HG03342 (cell line): ENCODE results near the gene CHRNB4.
"Not testable (repeated sequence)": the region's sequence is repeated elsewhere in the genome, so short reads cannot be mapped to it uniquely, and the experiment has no call there.

Experiments used
- ATAC-seq: cut with Tn5 transposase; IDR thresholded peaks from one replicate; pipeline ENCODE4 v1.9.1; 2021; ENCODE audit warnings: mild to moderate bottlenecking, moderate library complexity; ENCODE audit not compliant: unreplicated experiment

Gene CHRNB4, protein sequence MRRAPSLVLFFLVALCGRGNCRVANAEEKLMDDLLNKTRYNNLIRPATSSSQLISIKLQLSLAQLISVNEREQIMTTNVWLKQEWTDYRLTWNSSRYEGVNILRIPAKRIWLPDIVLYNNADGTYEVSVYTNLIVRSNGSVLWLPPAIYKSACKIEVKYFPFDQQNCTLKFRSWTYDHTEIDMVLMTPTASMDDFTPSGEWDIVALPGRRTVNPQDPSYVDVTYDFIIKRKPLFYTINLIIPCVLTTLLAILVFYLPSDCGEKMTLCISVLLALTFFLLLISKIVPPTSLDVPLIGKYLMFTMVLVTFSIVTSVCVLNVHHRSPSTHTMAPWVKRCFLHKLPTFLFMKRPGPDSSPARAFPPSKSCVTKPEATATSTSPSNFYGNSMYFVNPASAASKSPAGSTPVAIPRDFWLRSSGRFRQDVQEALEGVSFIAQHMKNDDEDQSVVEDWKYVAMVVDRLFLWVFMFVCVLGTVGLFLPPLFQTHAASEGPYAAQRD

DNA sequence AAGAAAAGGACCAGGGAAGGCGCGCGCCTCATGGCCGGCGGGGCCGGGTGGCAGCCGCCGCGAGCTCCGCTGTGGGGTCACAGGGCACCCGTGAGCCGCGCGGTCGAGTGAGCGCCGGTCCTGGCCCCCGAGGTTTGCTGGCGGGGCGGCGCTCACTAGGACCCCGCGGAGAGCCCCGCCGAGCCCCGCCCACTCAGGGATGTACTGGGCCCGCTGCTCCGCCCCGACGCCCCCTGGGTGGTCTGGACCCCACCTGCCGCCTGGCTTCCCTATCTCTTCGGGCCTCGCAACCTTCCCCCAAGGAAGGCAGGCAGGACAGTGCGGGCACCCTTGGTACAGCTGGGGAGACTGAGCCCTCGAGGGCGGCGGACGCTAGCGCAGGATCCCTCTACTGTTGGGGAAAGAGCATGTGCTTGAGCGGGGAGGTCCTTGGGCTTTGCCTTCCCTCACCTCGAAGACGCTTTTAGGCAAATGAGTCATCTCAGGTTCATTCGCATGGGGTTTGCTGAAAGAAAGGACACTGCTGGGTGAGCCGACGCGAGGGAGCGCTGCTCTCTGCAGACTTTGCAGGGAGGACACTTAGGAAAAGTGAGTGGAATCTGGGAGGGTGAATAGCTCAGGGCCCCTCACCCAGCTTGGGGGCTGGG is at the start of gene CHRNB4:
Gene CHRNB4 (minus strand): TSS at position 109 of the 647 bp plus-strand sequence. CDS start 77 bp downstream, at position 32.
- ATAC-seq, result no peak

DNA sequence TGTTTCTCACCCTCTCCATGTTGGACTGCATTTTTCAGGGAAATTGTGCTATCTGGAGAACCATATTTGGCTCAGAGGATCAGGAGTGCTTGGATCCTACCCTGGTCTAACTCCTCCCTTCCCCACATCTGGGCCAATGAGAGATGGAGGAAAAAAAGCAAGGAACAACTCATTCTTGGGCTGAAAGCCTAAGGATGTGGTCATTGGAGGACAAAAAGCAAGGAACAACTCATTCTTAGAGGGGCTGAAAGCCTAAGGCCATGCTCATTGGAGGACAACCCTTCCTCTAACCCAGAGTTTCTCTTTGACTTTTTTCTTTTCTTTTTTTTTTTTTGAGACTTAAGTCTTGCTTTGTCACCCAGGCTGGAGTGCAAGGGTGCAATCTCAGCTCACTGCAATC is 48.6 kb upstream of the CHRNB4 start:
- ATAC-seq, result no peak

DNA sequence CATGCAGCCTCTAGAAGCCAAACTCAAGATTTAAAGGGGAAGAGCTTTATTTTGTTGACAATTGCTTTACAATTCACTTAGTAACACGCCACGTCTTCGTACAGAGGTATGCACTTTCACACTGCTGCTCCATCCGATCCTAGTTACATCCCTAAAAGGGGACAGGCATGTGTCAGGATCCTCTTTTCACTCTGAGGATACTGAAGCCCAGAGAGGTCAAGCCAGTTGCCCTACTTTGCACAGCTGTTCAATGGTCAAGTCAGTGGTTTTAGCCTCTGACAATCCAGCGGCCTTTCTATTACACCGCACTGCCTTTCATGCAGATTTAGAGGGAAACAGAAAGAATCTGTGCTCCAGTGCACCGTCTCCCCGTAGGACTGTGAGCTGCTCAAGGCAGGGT is 44.9 kb upstream of the CHRNB4 start:
- ATAC-seq, result no peak

DNA sequence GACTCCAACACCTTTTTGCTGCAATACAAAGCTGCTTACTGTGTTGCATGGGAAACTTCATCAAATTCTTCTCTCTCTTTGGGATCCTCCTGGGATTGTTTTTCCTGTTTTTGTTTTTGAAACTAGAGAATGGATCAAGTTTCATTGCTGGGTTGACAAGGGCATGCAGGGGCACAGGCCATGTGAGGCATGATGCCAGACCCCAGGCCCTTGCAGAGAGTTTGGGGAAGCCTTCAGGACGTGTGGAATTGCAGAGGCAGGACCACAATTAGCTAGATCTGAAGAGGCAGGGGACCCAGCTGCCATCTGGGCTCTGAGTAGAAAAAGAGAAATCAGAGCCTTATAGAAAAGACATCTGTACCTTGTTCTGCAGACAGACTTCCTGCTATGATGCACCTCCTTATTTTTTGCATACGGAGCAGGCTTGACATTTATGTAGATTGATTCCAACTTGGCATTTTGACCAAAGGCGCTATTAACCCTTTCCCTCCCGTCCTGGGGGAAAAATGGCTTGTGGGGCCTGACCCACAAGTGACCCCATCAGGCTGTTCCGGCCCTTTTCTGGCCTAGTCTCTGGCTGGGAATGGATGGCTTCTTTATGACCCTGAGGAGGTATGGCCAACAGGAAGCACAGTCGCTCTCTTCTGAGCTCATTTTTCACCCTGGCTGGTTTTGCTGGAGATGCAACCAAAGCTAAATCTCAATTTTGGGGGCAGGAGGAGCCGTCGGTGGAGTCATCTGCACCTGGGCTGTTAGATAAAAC is 44.3 kb upstream of the CHRNB4 start:
- no peak for ATAC-seq

DNA sequence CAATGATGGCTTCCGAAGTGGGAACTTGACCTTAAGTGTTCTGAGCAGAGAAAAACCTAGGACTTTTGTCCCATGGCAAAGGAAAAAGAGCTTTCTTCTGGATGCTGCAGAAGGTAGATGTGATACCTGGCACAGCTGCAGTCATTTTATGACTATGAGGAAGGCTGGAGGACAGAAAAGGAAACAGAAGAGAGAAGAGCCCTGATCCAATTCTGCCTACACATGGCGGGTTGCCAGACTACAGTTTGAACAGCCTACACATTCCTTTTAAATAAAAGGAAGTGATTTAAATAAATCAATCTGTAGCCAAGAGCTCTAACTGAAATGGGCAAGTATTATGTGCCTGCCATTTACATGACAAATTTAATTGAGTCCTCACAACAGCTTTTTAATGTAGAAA is 43.6 kb upstream of the CHRNB4 start:
- ATAC-seq, result no peak

DNA sequence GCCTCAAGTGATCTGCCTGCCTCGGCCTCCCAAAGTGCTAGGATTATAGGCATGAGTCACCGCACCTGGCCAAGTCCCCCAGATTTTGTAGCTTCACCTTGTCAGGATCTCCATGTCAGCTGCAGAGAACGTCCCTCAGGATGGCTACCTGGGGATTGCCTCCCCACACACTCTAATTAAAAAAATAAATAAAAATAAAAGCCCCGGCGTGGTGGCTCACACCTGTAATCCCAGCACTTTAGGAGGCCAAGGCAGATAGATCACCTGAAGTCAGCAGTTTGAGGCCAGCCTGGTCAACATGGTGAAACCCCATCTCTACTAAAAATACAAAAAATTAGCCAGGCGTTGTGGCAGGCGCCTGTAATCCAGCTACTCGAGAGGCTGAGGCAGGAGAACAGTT is 42.6 kb upstream of the CHRNB4 start:
- not testable (repeated sequence) for ATAC-seq

DNA sequence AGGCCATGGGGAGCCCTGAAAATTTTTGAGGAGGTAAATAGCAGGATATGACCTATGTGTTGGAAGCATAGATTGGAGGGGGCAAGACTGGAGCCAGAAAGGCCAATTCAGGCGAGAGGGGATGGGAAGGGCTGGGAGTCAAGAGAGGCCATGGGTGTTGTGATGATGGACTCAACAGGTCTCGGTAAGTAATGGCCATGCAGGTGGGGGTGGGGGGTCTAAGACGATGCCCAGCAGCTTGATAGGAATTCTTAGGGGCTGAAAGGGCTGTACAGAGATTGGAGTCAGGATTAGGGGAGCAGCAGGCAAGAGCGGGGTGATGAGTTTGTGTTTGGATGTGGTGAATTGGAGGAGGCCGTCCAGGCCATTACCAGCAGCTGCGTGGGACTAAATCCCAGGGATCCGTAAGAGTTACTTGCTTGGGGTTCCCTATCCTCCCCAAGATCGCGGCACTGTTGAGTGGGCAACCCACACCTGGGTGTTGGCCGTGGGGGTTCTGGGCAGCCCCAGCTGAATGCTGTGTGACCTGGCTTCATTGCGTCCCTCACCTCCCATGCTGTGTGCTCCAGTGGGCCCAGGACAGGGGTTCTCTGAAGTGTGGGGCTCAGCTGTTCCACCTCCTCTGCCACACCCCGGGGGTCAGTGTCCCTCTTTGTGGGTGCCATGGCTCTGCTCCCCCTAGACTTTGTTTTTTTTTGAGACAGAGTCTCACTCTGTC is 41.8 kb upstream of the CHRNB4 start:
- no peak for ATAC-seq

DNA sequence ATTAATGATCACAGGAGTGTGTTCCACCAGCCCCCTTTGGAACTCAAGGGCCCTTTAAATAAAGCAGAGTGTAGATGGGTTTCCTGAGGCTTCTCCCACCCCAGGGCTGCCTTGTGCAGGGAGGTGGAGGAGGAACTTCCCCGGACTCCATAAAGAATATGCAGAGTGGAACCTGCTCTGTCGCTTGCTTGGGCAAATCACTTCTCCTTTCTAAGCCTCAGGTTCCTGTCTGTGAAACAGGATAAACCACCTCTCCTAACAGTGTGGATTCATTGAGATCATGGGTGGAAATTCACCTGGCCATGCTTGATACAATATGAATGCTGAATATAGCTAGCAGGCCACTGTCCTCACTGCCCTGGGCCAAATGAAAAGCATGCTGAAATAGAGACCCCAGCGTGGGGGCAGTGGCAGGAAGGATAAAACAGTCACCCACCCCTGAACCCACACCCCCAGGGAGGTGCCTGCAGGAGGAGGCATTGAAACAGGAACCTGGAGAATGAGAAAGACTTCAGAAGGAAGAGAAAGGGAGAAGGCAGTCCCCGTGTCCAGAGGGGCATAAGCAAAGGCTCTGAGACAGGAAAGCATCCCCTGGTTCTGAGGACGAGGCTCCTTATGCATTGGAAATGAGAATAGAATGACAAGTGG is 41.1 kb upstream of the CHRNB4 start:
- no peak for ATAC-seq

DNA sequence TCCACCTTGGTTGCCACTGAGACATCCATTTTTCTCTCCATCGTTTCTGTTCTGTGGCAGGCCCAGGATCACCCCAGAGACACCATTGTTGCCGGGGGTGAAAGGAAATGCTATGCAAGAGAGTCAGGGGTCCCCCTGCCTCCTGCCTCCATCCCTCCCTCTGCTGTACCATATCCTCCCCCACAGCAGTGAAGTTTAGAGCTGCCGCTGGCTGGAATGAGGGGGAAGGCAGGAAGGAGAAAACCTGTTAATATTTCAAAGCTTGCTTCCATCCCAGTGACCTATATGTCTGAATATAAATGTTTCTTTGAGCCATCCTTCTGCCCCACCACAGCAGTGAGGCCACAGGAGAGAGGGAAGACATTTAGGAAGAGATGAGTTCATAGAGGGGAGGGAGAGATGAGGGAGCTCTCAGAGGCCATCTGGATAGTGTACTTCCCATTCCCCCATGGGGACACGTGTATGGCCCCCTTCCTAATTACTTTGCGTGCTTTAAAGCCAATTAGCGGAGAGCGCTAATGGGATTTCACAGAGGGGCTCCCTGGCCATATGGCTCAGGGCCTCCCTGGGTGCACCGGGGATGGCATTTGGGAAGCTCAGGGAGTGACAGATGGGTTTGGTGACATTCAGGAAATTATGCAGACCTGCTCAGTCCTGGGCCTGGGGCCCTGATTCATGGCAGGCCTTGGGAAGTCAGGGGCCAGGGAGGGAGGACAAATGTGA is 40.4 kb upstream of the CHRNB4 start:
- no peak for ATAC-seq

DNA sequence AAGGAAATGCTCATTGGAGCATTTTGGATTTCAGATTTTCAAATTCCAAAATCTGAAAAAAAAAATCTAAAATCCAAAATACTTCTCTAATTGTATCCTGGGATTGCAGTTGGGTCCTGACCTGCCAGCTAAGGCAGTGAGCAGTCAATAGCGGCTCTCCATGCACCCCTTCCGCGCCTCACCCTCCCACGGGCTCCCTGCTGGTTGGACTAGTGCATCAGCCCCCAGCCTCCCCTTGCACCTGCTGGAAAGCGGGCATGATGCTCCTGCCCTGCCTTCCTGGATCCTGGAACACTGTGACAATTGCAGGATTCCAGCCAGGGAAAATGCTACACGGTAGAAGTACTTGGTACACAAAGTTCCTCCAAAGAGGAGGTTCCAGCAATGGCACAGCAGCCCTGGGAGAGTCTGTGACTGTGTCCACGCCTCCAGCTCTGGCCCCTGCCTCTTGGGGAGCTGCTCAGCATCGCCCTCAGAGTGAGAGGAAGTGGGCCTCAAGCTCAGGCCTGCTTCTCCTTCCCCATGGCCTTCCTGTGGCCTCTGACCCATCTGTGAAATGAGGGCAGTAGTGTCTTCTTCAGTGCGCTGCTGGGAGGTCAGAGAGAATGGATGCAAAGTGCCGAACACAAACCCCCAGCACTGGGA is 39.5 kb upstream of the CHRNB4 start:
- ATAC-seq, result no peak

DNA sequence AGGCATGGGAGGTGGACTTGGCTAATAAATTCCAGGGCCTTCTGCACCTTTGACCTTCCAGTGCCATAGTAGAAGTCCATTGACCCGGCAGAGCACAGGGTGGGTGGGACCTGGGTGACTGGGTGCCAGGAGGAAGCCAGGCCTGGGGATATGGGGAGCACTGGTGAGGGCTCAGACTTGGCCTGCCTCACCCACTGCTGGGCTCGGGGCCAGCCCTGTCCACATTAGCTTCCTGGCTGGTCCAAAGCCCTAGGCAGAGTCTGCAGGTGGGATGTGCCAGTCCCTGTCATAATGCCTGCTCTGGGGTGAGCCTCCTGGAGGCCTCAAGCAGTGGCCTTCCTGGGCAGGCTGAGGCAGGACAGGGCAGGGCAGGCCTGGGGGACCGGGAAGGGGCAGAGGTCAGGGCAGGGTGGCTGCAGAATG is 38.1 kb upstream of the CHRNB4 start:
- ATAC-seq, result no peak

DNA sequence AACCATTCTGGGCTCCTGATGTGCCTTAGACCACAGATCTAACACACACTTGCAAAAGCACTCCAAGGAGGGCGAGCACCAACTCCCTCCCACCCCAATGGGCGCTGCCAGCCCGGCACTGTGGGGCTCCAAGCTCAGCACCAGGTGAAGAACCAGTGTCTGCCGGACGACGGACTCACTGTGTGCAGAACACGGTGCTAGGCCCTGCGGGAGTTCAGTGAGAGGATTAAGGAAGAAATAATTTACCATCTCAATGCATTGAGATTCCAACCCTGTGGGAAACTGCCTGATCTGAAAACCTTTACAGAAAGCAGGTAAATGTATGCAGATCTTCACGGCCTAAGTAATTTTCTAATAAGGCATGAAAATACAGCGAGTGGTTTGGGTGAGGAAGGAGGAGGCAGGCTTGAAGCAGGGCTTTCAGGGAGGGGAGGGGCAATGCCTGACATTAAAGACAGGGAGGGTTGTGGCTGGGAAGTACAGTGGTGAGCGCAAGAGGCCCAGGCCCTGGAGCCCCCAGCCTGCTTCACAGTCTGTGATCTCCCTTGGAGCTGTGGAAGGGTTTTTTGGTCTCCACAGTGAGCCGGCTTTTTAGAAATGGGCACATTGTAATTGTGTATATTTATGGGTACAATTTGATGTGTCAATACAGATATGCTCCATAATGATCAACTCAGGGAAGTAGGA is 35.6 kb upstream of the CHRNB4 start:
- no peak for ATAC-seq

DNA sequence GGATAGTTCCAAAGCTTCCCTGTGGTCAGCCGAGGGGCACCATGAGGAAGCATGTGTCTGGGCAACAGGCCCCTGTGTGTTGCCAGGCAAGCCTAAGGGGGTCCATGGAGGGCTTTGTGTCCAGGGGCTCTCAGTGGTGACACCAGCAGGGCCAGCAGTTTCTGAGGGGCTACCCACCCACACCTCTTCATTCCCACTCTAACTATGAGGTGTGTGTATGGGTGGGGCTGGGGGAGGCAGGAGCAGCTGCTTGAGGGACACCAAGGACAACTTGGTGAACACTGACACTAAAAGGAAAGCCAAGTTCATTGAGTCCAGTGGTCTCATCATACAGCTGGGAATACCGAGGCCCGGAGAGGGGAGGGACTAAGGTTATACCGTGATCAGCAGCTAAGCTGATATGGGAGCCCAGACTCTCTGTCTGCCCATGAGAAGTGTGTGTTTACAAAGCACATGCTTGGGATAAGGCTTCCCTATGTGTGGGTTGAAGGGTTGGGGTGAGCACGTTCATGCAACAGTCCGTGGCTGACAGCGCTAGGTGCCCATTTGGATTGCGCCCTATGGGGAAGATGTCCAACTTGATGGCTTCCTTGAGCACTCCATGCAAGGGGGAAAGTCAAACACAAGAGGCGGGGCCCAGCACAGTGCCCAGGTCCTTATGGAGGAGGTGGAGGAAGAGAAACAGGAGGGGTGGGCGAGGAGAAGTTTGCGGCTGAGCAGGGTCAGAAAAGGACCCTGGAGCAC is 34.8 kb upstream of the CHRNB4 start:
- ATAC-seq, result no peak

DNA sequence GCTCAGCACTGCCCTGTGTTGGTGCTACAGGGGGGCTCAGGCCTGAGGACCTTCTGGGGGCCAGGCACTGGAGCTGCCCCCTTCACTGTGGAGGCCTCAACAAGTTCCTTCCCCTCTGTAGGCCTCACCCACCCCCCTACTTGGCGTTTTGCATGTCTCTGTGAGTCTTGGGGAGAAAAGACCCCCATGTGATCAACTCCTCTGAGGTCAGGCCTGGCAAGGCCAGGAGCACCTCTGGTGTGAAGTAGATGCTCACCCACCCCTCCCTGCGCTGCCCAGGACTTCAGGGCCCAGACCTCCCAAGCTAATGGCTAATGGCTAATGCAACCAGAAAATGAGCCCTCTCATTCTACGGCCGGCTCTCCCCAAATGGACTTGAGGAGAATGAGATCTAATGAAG is 34.2 kb upstream of the CHRNB4 start:
- no peak for ATAC-seq

DNA sequence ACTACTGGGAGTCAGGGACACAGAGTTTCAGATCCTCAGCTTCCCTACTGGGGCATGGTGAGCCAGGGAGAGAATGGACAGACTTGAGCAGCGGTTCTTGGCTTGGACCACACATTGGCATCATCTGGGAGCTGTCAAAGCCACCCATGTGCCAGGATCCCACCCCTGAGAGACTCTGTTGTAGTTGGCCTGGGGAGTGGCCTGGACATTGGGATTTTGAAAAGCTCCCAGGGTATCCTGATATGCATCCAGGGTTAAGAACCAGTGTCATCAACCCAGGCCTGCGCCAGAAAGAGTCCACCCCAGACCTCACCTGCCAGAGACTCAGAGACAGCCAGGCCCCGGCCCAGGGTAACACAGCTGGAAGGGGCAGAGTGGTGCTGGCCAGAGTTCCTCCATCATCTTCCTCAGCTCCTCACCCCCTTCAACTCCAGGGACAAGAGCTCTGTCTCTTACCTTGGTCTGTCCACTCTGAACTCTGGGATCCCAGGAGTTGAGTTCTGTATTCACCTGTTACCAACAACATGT is 33.0 kb upstream of the CHRNB4 start:
- no peak for ATAC-seq

DNA sequence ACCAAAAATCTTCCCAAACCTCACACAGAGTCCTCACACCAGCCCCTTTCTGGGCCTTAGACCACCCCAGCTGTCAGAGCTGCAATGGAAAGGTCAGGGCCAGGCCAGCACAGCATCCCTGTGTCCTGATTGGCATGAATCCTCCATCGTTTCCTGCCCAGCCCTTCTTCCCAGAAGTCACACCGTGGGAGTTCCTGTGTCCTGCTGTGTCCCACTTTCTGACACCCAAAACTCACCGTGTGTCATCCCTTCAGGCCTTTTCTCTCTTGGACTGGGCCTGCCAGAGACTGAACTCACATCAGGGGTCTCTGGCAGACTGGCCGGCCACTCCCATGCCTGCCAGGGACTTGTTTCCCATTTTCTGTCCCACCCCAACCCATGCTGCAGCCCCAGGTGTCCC is 32.5 kb upstream of the CHRNB4 start:
- no peak for ATAC-seq

DNA sequence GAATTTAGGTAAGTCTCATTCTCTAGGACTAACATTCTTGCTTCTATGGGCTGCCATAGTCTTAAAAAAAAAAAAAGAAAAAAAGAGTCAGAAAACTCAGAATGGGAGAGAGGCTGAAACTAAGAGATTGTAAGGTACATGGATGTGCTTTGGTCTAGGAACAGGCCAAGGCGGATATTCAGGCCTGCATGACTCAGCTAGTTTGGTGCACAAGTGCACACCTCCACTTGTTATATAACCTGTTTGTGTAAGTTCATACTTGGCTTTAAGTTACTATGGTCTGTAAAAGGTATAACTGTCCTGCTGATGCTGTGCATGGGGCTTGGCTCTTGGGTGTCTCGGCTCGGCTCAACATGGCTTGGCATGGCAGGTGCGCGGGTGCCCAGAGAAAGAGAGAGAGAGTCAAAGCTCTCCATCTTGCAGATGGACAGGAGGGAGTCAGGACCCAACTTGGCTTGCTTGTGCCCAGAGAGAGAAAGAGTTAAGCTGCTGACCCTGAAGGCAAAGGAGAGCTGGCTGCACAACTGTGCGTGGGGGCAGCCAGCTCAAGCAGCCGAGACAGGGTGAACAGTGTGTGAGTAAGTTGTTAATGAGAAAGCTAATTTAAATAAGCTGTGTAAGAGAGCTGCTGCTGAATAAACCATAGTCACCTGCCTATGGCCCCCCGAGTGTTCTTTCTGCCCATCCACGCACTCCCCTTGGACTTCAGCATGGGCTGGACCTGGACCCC is 31.4 kb upstream of the CHRNB4 start:
- no peak for ATAC-seq
